ENCODE measurements around the gene AUTS2.

AUTS2 gene

DNA sequence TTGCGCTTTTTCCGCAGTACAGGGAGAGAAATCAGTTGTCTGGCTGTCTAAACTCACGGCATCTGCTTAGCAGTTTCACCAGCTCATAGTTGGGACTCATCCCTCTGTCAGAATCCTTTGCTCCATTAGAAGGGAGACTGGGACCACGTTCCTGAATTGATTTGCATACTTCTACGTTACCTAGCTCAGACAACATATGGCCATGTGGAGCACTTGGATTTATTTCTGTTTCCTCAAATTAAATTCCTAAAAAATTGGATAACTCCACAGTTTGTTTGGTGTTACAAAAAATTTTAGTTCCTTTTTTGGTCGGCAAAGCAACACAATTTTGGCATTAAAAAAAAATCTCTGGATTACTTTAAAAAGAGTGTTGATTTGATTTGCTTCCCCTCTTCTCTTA, 614.0 kb downstream of the AUTS2 start:
- DNase-seq = no peak

DNA sequence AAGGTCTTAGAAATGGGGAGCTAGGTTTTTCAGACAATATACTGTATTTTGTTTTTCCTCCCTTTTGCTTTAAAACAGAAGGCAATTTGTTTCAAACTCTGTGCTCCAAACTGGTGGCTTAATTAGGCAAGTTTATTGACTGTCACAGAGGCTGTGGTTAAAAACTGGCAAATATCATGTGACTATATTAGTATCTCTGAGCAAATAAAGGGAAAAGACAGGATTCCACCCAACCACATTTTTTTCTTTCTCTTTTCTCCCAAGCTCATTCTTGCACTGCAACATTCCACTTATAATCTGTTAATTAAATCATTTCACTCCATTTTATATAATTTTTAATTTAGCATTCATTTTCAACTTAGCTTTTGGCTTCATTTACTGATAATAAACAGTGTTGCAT, 615.8 kb downstream of the AUTS2 start:
- DNase-seq = no peak

DNA sequence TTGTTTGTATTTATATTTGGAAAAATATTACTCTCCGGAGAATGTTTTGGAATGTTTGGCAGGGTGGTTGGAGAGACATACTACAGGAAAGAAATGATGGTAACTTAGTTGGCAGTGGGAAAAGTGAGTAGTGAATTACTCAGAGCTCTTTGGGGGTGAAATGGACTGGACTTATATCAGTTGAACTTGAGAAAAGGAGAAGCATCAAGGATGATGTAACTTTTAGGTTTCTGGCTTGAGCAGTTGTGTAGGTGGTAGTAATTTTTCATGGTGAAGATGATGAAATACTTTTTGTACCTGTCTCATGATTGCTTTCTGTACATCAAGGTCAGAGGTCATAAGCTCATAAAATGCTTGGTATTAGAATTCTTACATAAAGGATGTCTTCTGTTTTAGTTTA, 617.2 kb downstream of the AUTS2 start:
- no peak for DNase-seq

DNA sequence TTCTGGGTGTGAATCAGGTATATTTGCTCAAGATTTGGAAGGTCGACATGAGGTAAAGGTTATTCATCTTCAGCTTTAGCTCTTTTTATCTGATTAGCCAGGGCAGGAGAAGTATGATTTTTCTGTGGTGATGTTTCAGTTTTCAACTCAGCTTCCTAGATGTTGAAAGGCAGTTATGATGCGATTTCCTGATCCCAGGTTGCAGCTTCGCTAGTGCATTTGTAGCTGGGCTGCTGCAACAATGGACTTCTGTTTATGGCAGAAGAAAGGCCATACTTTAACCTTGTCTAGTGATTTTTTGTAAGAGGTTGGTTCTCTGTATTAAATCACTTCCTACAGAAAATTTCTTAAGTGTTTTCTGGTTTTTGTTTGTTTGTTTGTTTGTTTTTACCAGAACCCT, 619.3 kb downstream of the AUTS2 start:
- DNase-seq = no peak

DNA sequence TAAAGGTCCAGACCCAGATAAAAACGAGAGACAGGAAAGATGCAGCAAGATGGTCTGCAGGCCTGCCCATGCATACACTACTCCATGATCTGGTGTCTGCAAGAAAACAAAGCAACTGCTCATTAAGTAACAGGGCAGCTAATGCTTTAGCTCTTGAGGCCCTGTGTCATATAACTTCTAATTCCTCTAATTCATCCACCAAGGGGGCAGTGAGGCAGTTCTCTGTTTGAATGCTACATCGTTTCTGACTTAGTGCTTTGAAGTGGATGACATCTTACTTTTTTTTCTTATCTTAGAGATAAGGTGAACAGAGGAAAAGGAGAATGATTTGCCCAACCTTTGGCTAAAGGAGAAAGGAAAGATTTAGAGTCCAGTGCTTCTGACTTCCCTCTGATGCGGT, 619.7 kb downstream of the AUTS2 start:
- no peak for DNase-seq

DNA sequence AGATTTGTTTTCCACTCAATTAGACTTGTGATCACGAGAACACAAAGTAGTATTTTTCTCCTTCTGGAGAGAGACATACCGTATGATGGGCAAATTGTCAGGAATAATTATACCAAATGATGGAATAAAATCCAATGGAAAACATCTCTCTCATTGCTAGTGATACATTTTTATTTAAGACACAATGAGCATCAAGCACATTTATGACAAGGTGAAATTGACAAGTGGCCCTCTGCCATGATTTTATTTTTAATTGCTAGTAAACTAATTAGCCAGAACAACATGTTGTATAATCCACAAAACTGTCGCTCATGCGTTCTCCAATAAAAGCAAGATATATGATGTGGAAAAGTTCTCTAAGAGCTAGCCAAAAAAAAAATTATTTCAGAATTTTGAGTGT, 620.8 kb downstream of the AUTS2 start:
- no peak for DNase-seq

DNA sequence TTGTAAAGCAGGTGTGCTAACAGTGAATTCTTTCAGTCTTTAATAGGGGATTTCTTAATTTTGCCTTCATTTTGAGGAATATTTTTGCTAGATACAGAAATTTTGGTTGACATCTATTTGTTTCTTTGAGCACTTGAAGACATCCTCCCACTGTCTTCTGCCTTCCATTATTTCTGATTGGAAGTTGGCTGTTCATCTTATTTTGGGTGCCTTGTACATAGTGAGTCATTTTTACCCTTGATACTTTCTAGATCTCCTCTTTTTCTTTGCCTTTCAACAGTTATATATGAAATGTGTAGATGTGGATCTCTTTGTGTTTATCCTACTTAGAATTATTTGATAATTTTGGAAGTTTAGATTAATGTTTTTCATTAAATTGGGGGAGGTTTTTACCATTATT, 631.0 kb downstream of the AUTS2 start:
- peak in 1 of 3 experiments; percentile 17 for DNase-seq

DNA sequence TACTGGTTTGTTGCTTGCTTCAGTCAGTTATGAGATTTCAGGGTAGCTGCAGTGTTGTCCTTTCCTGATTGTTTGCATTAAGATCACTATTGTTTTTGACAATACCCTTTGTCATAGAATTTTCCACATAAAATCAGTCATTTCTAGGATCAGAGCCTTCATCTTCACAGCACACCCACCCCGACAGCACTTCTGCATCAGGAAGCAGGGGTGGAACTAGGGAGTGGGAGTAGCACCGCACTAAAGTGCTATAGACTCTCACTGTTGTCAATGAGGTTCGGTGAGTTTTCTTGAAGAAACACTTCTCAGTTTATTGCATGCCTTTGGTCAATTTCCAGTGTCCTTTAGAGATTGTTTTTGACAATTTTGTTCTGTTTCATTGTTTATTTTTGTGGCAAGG, 632.5 kb downstream of the AUTS2 start:
- DNase-seq = no peak

DNA sequence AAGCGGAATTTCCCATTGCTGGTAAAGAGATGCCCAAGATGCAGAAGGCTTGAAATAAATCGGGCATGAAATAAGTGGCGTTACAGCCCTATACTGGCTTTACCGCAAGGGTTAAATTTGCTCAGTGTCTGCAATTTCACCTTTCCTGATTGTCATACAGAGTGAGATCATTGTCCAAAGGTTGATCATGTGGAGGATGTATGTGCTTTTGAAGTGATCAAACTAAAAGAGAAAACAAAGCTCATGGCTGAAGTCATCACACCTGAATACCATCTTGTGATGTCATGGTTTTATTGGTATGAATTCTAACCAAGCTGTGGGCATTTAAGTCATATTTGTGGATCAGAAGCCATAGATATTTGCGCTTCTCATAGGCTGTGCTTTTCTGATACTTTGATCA, 635.5 kb downstream of the AUTS2 start:
- no peak for DNase-seq

DNA sequence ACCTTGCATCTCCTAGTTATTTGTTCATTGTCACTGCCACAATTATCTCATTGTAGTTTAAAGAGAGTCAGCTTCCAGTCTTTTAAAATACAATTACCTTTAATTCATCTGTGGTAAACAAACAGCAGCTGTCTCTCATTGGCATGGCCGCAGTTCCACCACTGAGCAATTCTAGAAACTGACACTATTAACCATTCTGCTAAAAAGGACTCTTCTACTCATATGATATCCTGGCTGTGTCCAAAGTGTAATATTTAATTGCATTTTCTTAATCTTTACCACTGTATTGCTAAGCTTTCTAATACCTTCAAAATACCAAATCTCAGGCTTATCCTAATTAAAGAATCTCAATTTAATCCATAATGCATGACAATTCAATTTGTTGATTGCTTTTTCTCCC, 639.0 kb downstream of the AUTS2 start:
- peak in 1 of 3 experiments; percentile 17 for DNase-seq

DNA sequence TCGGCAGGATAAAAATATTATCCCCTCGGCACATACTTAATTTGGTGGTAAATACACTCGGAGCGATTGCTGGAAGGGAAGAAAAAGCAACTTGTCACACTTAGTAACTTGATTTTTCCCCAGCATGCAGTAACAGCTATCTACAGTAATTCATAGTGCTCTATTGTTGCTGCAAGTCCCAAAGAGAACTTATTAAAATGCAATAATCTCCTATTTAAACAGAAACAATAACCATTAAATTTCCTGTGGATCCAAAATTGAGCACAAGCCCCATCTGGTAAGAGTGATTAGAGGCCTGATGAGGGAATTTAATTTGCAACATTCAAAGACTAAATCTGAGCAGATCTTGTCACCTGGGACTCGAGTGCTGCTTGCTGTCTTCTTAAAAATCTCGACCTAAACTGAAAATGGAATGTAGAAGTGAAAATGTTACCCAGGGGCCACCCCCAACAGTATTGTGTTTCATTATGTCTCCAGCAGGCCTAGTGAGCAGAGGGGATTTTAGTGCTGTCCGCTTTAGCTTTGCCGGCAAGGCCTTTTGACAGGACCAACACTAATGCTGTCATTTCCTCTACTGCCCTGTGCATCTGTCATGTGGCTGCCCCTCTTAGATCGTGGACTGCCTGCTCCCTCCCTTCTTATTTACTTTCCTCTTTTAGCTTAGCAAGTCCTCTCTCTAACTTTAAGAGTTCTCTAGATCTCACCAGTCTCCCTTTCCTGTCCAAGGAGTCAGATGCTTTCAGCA, 639.7 kb downstream of the AUTS2 start:
- no peak for DNase-seq

DNA sequence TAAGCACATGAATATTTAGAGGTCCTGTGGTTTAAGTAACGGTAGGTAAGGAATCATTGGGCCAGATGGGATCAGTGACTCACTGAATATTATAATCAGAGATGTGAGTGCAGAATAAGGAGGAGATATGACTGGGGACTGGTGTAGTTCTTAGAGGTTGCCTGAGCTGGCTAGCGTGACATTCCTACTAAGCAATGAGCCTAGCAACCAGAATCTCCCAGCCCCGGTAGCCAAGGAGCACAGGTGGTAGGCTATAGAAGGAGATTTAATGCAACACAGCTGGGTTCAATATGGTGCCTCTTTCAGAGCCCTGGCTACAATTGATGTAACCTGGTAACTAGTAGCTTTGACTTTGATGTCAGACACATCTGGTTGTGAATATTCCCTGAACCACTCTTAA, 641.6 kb downstream of the AUTS2 start:
- DNase-seq = no peak

DNA sequence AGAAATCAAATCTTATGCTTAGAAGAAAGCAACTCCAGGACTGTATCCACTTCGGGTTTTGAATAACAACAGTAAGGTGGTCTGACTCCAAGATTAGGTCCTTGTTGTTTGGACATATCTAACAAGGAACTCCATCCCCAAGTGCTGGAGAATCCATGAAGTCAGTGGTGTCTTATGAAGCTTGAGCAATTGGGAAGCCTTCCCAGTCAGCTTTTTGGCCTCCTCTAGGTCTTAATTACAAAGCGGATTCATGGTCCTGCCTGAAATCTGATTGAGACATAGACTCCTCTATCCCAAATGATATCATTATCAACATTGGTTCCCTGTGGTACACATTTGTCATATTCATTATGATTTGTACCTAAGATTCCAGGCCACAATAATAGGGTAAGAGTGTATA, 642.6 kb downstream of the AUTS2 start:
- DNase-seq = no peak

DNA sequence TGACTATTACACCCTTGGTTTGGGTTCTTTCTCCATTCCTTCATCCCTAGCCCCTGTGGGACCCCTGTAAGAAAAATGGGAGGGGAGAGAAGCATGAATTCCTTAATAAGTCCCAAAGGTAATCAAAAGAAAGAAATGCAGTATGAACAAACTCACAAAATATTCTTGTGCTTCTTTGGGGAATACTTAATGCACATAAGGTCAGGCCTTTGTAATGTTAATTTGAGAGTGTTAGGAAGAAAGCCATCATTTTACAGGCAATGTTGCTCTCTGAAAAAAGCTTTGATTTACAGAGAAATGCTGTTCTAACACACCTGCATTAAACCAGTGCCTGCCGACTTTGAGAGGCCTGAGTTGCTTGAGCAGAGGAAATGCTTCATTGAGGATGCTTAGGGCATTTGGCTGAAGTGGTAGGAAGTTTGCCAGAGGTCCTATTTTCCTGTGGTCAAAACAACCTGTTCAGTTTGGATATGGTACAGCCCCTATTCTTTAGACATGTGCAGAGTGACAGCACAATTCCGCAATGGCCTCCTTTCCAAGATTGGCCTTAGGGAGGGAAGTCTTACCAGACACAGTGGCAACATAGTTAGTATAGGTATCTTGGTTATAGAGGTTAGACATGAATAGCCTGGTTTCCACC, 643.4 kb downstream of the AUTS2 start:
- DNase-seq = no peak

DNA sequence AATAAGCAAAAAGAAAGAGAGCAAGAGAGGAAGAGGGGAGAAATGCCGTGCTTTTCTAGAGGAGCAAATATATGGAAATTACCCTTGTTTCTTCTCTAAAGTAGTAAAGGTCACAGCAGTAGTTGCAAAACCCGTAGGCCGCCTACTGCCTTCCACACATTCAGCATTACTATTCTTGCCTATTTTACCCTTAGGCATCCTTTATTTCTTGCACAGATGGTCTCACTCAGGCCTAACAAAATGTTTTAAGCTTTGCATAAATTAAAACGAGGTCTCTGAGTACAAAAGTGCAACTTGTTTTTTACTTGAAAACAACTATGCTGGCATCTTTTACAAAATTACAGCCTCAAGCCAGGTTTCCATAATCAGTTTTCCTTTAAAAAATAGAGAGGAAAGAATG, 644.6 kb downstream of the AUTS2 start:
- DNase-seq = no peak

DNA sequence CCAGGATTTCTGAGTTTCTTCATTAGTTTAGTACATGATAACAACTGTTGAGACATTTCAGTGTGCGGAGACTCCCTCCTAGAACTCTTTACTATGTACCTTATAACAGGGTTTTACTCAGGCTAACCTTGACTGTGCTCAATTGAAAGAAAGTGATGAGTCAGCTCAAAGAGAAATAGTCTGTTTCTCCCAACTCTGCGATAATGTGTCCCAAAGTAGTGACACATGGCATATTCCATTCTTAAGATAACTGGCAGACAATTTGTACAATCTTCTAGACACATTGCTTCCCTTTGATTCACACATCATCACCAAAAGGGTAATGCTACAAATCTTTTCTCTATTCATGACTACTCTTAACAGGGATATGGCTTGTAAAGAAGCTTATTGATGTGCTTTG, 645.2 kb downstream of the AUTS2 start:
- no peak for DNase-seq

DNA sequence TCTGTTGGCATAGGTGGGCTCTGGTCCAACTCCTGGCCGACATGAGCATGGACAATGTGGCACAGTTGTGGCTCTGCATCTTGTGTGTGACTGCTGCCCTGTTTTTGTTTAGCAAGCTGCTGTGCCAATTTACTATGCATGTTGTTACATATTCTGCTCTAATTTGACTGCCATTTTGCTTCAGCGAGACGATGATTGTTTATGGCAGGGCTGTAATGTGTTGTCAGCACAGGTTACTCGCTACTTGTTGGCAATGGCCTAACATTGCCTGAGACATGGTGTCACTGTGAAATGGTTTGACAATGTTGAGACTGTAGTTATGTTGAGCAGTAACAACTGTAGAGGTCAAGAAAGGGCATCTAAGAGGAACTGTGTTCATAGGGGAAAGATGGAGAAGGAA, 659.6 kb downstream of the AUTS2 start:
- DNase-seq = no peak

DNA sequence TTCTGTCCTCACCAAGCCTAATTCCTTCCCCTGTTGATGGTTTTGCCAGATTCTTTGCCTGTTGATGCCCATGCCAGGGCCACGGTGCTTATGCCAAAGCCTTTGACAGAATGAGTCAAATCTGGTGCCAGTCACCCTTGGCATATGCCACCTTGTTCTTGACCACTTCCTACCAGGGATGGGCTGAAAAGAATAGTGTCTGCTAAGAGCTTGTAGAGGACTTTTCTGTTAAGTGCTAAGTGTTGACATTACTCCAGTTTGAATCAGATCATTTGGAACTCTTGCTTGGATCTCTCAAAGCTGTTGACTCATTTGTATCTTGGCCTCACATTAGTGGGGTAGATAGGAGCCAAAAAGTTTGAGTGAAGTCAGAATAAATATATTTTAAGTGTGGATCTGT, 661.2 kb downstream of the AUTS2 start:
- no peak for DNase-seq

DNA sequence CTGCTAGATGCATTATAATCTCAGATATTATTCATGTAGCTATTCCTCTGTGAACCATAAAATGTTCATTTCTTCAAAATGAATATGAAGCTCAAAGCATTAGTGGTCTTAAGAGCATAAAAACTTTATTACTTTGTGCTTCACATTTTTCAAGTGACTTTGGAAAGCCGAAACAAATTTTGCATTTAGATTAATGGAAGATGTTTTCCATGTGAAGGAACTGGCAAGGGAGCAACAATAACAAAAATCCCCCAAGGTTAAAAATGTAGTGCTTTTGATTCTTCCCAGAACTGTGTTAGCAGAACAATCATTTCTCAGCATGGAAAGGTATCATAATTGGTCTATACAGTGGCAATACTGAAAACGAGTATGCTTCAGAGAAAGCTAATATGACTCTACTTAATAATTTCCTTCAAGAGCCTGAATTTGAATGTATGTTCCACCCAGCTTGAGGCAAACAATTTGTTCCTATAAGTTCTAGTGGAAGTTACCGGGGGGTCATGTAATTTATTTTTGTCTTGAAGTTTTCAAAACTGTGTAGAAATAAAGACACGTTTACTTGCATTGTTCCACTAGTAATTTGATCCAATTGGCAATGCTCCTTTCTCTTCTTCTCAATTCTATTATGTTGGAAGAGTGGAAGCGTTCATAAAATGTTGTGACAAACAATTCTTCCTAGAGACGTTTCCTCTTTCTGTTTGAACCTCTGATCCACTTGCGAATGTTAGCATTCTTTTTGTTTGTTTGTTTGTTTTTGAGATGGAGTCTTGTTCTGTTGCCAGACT, 665.4 kb downstream of the AUTS2 start:
- peak in 1 of 3 experiments; percentile 24 for DNase-seq

DNA sequence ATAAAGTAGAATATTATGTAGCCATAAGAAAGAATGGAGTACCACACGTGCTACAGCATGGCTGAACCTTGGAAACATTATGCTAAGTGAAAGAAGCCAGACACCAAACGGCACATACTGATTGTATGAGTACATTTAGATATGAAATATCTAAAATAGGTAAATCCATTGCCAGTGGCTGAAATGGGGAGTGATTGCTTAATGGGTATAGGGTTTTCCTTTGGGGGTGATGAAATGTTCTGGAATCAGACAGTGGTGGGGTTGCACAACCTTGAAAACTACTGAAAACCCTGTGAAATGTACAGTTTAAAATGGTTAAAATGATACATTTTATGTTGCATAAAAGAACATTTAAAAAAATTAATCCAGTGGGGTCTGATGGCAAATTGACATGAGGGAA, 667.9 kb downstream of the AUTS2 start:
- no peak for DNase-seq

DNA sequence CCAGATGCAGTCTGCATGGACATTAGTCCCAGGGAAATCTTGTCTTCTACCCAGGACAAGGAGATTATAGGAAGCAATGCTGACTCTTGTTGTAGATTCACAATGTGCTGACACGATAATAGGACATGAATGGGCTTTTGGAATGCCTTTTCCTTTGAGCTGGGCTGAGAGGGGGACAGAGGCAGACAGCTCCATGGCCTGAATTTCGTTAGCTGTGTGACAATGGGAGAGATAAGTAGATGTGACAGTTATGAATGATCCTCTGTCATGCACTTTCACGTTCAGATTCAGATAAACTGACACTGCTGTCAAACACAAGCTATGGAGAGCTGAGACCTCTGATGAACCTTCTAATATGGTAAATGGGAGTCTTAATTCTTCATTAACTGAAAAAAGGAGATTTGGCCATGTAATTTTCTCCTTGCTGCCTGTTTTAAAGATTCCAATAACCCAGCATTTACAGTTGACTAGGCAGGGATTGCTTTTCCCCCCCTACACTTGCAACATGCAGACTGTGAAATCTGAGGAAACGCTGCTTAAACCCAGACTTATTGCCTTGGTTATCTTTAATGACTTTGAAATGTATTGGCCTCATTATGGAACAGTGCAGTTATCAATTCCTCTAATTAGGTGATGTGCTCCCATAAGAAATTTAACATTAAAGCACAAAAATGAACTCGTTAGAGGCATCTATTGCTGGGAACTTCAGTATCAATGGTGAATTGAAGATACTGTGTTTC, 669.3 kb downstream of the AUTS2 start:
- peak in 1 of 3 experiments; percentile 21 for DNase-seq

DNA sequence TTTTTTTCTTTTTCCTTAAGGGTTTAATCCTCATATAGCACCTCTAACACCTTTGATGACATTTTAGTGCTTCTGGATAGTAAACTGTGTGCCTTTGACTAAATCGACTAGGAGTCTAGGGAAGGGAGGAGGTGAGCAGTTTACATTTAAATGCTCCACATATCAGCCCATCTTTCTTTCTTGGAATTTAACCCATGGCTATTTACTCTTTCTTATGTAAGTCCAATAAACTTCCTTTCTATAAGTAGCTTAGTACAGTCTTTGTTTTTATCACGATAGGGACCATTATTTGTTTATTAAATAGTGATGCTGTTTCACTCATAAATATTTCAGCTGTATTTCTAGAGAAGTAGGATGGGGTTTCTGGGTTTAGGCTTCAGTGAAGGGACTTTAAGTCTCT, 669.9 kb downstream of the AUTS2 start:
- no peak for DNase-seq

DNA sequence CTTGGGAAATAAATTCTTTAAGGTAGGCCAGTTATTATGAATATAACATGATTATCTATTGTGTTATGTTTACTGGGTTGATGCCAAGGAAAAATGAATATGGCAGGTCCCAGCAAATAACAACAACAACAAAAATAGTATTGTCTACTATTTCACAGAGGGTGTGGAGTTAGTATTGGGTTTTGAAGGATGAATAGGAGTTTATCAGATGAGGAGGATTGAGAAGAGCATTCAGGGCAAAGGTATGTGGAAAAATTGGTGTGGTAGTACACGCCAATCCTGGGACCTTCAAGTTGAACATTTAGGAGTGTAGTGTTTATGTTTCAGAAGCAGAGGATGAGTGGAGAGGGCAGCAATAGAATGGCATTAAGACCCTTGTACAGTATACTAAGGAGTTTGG, 671.9 kb downstream of the AUTS2 start:
- DNase-seq = no peak
